HG03432 (cell line): ENCODE data around the gene UBE2H.
A peak's percentile ranks its signal among the peaks of the same experiment; 100 is the strongest.

Experiments used
- ATAC-seq: cut with Tn5 transposase; IDR thresholded peaks from one replicate; pipeline ENCODE4 v1.9.1; 2021; ENCODE audit warnings: mild to moderate bottlenecking, moderate library complexity; ENCODE audit not compliant: unreplicated experiment

UBE2H gene

DNA sequence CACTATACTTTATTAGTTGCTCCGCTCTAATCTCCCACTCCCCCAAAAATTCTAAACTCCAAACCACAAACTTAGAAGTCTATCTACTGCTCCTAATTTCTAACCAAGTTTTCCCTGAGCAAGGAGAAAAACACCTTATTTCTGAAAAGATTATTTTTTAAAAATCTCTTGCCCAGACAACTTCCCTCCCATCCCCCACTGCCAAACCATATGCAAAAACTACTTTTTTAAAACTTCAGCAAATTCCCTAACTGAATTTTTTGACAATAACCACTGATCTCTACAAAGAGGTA lies 1.9 kb downstream of the UBE2H start:
- no peak for ATAC-seq

DNA sequence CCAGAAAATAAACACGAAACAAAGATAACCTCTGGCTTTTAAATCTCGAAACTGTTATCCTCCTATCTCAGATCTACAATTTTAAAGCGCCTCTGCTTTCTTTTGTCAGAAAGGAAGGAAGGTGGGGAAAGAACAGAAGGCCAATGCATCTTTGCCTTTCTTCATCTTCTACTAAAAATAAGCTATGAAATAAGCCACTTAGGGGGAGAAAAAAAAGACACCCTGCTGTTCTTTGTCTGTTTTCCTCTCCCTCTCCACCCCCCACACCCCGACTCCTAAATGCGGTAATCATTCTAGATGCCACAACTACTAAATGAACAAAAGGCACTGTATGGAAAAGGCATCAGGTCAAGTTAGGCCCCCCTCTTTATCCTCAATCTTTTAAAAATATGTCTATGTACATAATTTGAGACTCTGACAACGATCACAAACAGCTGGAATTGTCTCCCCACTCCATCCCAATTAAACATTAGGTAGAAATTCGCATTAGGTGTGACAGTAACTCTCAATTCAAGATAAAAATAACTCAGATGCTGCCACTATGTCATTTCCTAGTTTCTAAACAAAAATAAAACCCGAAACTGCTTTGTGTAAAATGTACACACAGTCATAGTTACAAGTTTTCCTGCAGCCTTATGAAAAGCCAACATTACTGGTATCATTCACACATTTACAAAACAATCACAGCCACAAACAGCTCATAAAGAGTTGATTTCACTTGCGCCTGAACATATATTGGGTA lies 2.4 kb downstream of the UBE2H start:
- peak; percentile 23 for ATAC-seq

DNA sequence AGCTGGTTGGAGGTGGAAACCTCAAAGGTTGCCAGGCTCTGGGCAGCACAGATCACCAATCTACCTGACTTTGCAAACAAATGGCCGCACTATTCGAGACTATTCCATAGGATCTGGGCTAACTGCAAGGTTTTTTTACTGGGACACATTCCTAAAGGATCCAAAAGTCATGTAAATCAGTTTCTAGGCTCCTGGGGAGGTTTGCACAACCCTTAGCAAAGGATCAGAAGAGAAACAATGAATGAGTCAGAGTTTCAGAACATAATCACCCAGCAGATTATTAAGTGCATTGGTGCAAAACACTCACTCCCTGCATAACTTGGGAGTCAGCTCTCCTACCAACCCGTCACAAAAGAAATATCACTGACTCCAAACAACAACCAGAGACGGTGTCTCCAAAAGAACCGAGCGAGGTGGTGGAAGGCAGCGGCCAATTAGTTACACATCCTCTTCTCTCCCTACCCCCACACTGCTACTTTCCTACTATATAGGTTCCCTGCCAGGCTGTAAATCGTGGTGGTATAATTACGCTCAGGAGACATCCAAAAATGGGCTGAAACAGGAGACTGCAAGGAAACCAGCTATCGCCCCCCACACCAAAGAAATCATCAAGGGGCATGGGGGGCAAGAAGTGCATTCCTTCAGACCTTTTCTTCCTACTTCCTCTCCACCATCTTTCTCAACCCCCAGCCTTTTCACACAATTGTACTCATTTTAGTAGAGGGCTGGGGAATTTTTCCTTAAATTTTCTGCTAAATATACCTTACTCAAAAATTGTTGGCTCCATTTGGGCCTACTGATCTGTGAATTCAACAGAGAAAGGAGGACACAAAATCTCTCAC lies 3.2 kb downstream of the UBE2H start:
- peak; percentile 32 for ATAC-seq

DNA sequence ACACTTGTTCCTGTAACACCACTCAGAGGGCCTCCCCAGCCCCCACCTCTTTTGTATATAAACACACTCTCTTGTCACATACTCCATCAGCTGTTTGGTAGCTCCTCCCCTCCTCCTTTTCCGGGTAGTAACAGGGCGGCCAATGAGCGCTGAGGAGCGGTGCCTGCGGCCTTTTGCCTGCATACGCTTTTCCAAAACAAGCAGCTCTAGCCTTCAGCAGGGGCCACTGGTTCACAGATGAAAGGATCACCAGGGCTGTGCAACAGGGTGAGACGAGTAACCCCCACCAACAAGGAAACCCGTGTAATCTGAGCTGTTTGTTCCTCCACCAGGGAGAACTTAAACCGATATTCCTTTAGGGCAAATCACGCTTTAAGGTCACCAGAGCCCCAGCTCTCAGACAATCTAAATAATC lies 3.9 kb downstream of the UBE2H start:
- ATAC-seq, result peak; percentile 59

DNA sequence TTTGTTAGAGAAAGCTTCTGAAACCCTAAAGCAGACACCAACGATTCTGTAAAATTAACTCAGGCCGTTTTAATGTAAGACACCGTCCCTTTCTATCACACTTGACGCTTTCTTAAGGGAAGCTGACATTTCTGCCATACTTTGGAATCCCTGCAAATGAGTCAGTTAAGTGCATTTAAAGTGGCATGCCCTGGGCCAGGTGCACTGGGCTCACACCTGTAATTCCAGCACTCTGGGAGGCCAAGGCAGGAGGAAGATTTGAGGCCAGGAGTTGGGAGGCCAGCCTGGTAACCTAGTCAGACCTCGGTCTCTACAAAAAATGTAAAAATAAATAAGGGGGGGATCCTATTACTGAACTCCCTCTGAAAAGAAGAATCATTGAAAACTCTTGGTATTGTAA lies 4.4 kb downstream of the UBE2H start:
- no peak for ATAC-seq

DNA sequence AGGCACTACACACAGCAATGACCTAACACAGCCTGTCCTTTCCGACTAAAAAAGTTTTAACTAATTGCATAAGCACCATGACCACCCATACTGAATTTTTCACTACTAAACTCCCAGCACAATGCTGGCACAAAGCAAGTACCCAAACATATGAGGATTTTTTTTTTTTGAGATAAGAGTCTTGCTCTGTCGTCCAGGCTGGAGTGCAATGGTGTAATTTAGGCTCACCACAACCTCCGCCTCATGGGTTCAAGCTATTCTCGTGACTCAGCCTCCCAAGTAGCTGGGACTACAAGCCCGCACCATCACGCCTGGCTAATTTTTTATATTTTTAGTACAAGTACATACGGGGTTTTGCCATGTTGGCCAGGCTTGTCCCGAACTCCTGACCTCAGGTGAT lies 5.1 kb downstream of the UBE2H start:
- ATAC-seq, result no peak

DNA sequence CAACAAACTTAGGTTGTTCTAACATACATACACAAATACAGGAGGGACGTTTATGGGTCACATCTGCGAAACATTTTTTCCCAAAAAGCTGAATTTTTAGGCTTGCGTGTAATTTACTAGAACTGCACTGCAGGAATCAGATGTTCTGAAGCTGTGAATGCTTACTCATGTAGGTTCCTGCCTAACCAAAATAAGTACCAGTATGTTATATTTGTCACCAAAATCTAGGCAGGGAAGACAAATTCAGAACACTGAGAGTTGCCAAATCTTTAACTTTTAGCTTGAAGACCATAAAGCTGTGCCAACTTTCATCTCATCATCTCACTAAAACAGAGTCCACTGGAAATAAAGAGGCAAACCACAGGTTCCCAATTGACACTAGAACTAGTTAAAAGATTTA lies 5.7 kb downstream of the UBE2H start:
- no peak for ATAC-seq

DNA sequence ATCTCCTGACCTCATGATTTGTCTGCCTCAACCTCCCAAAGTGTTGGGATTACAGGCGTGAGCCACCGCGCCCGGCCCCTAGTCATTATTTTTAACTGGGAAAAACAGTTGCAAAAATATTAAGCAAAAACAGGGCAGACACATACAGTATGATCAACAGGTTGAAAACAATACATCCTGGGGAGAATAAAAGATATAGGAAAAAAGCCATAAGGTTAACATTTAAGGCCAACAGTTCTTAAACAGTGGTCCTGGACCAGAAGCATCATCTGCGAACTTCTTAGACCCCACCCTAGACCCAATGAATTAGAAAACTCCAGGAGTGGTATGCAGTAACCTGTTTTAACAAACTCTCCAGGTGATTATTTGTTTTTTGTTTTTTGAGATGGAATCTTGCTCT lies 6.5 kb downstream of the UBE2H start:
- no peak for ATAC-seq

DNA sequence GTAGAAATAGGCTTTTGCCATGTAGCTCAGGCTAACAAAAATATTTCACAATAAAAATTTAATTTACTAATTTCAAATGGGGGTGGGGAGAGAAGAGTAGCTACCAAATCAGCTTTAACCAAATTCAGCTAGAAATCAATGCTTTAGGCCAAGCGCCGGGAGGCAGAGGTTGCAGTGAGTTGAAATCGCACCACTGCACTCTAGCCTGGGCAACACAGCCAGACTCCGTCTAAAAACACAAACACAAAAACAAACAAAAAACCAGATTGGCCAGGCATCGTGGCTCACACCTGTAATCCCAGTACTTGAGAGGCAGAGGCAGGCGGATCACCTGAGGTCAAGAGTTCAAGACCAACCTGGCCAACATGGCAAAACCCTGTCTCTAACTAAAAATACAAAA lies 9.4 kb downstream of the UBE2H start:
- no peak for ATAC-seq

DNA sequence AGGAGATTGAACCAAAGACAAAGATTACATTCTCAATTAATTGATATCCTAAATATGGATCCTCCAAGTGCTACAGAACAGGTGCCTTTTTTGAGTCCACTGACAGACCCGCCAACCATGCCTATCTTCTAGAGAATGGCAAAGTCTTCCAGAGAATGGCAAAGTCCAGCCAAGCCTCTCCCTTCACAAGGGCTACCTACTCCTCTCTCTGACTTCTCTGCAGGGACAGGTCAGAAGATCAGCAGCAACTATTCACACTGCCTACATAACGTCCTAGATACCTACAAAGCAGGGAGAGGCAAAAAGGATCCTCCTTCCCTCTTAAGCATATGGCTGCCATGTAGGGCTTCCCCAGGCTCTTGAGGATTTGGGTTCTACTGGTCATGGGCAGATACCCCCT lies 12.4 kb downstream of the UBE2H start:
- ATAC-seq, result no peak

DNA sequence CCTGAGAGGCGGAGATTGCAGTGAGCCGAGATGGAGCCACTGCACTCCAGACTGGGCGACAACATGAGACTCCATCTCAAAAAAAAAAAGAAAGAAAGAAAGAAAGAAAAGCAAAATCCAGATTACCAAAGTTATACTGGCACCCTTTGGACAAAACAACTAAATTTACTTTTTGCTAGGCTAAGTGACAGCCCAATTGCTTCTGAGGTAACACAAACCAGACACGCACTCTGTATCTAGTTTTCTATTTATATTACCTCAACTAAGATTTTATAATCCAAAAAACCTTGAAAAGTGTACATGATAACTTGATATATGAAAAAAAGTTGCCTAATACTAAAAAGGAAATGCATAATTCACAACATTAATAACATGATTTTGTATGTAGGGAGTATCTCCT lies 12.9 kb downstream of the UBE2H start:
- no peak for ATAC-seq

DNA sequence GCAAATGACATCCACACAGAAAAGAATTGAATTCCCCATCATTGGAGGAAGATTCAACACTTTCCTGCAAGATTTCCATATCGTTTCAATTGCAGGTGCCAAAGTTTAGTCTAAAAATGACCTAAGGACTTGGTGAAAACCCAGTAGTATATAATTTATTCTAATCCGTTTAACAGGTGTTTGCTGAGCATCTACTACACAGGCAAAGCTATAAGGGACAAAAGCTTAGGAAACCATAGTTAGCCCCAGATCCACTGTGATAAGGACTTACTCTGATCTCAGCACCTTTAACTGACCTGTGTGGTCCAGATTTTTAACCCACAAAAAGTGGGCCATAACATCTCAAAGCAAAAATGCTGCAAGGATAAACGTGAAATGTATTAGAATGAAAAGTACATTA lies 19.1 kb downstream of the UBE2H start:
- no peak for ATAC-seq

DNA sequence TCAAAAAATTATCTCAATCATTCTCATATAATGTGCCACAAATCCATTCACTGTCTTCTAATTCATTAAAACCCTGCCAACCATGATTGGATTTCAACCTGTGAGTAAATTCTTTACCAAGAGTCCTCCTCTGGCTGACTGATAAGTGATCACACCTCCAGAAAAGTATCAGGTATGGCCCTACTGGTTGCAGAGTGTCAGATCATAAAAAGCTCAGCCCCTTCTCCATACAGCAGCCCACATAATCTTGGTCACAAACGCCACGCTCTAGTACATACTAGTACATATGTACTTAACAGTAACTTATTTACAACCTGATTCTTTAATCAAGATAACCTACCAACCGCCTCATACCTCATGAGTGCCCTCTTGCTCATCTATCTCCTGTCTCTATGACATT lies 26.1 kb downstream of the UBE2H start:
- no peak for ATAC-seq

DNA sequence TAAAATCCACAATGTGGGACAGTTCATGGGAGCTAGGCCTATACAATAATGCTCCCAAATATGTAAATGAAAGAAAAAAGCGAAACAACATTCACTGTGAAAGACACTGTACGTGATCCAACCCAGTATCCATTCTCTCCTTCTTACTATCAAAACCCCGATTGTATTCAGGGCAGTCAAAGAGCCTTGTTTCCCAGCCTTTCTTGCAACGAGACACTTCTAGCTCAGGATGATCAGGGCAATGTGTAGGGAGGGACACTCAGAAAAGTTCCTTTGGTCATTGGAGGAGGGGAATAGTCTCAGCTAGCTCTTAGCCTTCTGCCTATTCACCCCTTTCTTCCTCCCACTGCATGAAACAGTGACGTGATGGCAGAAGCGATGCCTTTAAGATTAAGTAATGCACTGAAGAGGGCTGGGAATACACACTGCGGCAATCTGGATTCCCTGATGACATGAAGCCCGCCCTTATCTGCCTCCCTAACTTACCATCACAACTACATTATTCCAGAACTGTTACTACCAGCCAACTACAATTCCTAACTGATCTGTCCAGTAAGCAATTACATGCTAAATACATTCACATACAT lies 27.3 kb downstream of the UBE2H start:
- no peak for ATAC-seq

DNA sequence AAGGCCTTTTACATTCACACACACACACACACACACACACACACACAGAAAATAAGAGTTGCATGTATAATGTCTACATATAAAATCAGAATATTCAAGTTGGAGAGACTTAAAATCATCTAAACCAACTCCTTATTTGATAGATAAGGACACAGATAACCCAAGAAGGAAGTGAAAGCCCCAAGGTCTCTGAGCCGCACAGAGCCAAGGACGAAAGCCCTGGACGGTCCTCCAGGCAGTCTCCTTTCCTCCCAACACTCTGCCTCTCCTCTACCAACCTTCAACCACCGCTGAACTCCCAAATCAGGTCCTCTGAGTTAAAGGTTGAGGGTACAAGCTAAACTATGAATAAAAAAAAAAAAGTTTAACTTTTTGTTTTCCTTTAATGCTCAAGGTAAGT lies 28.2 kb downstream of the UBE2H start:
- ATAC-seq, result no peak

DNA sequence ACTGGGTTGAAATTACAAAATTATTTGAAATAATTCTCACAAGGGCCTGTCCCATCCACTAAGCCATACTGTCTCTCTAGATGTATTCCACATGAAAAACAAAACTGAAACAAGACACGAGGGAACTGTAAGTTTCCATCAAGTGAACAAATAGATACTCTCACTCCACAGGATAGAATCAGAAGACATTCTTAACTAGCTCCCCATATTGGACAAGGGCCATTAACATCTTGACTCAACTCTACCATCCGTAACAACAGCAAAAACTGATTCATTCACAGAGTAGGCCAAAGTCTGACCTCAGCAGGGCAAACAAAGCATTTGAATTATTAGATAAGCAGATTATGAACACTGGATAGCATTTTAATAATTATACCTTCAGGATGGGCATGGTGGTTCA lies 29.1 kb downstream of the UBE2H start:
- ATAC-seq, result peak; percentile 60

DNA sequence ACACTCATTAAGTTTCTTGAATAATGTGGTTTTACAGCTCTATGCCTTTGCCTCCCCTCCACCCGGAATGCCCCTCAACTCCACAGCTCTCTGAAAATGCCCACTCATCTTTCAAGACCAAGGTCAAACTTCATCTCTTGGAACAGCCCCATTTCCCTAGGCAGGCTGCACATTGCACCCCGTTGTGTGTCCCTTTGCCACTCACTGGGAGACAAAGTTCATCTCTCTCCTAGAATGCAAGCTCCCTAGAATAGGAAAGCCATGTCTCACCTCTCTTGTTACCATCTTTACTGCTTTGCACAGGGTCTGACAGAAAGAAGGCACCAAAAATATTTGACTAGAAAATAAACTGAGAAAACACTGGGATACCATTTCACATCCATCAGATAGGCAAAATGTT lies 33.3 kb downstream of the UBE2H start:
- ATAC-seq, result no peak

DNA sequence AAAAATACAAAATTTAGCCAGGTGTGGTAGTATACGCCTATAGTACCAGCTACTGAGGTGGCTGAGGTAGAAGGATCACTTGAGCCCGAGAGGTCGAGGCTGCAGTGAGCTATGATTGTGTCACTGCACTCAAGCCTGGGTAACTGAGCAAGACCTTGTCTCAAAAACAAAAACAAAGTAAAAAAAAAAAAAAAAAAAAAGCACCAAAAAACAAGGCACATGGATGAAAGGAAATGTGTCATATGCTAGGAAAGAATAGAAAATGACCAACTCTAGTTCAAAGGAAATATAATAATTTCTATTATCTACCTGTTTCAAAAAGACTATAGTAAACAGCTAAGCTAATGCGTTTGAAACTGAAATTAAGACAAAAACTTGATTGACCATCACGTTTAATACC lies 33.8 kb downstream of the UBE2H start:
- ATAC-seq, result no peak

DNA sequence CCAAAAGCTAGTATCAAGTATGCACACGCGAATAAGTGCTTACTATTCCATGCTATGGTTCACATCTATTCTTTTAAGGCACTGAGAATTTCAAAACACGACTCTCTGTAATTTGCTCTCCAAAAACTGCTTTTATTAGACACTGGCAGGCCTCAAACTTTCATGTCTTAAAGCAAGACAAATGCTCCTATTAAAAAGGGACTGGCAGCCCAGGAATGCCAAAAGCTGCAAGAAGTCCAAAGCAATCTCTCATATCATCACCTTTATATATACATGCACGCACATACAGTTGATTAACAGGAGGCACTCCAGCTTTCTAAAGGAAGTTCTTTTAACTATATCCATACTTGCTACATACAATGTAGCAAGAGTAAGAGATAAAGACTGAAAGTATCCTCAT lies 34.8 kb downstream of the UBE2H start:
- ATAC-seq, result no peak

DNA sequence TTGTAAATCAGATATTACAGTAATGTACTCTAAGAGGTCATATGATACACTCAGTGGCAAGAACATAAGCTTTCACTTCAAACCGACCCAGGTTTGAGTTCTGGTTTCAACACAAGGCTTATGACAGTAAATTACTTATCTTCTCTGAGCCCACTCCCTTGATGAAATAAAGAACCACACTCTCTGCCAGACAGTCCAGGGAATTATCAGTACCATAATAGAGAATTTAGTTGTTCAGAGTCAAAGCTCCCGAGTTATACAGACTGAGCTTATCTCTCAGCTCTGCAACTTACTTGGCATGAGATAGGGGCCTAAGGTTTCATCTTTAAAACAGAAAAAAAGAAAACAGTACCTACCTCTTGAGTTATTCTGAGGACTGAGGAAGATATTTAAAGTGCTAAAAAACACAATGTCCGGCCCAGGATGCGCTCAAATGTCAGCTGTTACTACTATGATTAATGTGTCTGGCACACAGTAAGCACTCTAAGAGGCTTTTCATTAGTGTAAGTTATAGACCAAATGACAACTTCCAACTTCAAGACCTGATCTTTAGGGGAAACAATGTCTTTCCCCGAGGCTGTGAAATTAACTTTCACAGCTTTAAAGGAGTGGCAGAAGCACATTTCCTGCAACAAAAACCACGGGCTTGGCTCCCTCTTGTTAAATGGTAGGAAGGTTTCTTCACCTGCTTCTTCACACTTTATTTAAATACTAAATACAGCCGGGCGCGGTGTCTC lies 38.1 kb downstream of the UBE2H start:
- no peak for ATAC-seq

DNA sequence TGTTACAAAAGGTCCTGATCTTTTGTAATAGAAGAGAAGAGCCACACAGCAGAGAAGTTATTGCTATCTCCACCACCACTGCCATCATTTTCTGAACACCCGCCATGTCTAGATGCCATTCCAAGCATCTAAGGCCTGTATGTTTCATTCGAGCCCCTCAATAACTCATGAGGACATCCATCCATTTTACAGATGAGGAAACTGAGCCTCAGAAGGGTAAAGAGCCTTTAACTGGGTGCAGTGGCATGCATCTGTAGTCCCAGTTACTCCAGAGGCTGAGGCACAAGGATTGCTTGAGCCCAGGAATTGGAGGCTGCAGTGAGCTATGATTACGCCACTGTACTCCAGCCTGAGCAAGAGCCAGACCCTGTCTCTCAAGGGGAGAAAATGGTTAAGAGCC lies 39.3 kb downstream of the UBE2H start:
- ATAC-seq, result no peak

DNA sequence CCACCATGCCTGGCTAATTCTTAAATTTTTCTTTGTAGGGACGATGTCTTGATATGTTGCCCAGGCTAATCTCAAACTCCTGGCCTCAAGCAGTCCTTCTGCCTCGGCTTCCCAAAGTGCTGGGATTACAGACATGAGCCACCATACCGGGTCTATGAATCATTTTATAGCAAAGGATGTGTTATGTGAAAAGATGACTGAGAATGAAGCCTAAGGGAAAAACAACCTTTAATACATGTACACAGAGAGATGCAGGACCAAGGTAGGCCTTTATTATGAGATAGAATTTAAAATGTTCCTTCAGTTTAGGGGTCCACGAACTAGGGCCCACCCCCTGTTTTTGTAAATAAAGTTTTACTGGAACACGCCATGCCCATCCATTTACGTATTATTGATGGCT lies 41.0 kb downstream of the UBE2H start:
- ATAC-seq, result no peak
